ENCODE results near the gene ADAMTS8.

Gene ADAMTS8, protein sequence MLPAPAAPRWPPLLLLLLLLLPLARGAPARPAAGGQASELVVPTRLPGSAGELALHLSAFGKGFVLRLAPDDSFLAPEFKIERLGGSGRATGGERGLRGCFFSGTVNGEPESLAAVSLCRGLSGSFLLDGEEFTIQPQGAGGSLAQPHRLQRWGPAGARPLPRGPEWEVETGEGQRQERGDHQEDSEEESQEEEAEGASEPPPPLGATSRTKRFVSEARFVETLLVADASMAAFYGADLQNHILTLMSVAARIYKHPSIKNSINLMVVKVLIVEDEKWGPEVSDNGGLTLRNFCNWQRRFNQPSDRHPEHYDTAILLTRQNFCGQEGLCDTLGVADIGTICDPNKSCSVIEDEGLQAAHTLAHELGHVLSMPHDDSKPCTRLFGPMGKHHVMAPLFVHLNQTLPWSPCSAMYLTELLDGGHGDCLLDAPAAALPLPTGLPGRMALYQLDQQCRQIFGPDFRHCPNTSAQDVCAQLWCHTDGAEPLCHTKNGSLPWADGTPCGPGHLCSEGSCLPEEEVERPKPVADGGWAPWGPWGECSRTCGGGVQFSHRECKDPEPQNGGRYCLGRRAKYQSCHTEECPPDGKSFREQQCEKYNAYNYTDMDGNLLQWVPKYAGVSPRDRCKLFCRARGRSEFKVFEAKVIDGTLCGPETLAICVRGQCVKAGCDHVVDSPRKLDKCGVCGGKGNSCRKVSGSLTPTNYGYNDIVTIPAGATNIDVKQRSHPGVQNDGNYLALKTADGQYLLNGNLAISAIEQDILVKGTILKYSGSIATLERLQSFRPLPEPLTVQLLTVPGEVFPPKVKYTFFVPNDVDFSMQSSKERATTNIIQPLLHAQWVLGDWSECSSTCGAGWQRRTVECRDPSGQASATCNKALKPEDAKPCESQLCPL

DNA sequence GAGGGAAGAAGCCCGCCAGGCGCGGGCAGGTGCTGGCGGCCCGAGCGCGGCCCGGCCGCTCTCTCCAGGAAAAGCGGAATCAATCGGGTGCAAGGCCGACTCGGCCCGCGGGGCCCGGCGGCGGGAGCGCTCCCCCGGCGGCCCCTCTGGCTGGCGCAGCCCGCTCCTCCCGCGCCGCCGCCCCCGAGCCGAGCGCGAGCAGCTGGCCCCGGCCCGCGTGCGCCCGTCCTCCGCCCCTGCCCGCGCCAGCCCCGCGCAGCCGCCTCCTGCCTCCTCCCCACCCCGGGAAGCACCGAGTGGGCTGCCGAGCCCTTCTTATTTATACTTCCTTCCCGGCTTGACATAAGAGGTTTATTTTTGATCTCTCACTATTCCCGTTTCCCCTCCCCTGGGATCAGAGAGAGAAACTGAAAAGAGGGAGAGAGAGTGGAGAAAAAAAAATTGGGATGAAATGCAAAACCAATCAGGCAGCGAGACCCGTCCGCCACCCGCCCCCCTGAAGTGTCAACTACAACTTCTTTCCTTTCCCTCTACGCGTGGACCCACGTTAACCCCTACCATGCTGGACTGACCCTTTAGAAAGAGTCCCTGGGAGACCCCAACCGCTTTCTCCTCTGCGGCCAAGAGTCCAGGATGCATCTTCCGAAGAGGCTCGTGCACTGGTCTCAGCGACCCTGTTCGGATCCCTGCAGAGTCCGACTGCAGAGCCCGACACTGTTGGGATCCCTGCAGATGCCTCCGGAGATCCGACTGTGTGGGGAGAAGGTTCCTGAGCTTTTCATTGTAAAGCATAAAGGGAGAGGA, at the start of gene ADAMTS8:
TSS of gene ADAMTS8 (minus strand) at position 294 of the 804 bp plus-strand sequence. CDS start 323 bp downstream, outside the sequence.
- Histone ChIP-seq H3K9me3 (ENCODE audit: control insufficient read depth, low read depth, low read length) (no peaks in the 10 kb centered on the region), H3K36me3 (ENCODE audit: control insufficient read depth, low read depth, low read length) (no peaks in the 10 kb centered on the region), H3K27ac (ENCODE audit: low read length) (no peak within 1 kb of the TSS), H3K27me3 (ENCODE audit: control insufficient read depth, insufficient read depth, low read length) (peaks cover 46% of the 10 kb centered on the region), H3K4me3 (ENCODE audit: low read length) (peak within 1 kb of the TSS; percentile 66), H3K4me1 (ENCODE audit: control insufficient read depth, low read depth, low read length) (peaks cover 10% of the 10 kb centered on the region), H3K9ac (ENCODE audit: low read length) (peak within 1 kb of the TSS; percentile 20)

DNA sequence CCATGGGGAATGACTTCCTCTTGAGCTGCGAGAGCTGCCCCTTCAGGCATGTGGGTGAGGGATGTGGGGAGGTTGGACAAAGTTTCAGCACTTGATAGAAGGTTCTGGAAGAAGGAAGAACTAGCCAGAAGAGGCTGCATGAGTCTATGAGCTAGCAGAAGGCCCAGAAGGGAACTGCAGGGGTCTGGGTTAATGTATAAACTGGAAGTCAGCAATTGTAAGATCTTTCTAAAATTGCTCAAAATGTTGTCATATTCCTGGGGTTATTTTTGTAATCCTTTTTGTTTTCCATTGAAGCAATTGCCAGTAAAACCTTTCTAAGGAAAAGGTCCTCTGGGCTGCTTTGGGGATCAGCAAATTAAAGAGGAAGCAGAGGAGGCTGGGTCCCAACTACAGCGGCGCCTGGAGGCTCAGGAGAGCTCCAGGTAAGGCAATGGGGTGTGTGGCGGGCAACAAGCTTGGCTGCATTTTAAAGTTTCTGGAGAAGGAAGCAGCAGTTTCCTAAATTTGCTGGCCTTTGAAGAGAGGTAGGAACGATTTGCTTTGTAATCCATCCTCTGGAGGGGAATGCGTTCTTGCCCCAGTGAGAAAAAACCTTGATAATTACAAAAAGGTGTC, 49.3 kb upstream of the ADAMTS8 start:
- Histone ChIP-seq H3K27me3 (ENCODE audit: control insufficient read depth, insufficient read depth, low read length) (no peaks in the 10 kb centered on the region), H3K9ac (ENCODE audit: low read length) (no peak overlapping the region), H3K4me3 (ENCODE audit: low read length) (no peak overlapping the region), H3K9me3 (ENCODE audit: control insufficient read depth, low read depth, low read length) (no peaks in the 10 kb centered on the region), H3K36me3 (ENCODE audit: control insufficient read depth, low read depth, low read length) (no peaks in the 10 kb centered on the region), H3K4me1 (ENCODE audit: control insufficient read depth, low read depth, low read length) (no peaks in the 10 kb centered on the region), H3K27ac (ENCODE audit: low read length) (no peak overlapping the region)

- no peaks in the 10 kb centered on the region for H3K4me1 ChIP-seq (ENCODE audit: control insufficient read depth, low read depth, low read length)
- no peaks in the 10 kb centered on the region for H3K27me3 ChIP-seq (ENCODE audit: control insufficient read depth, insufficient read depth, low read length)
- H3K9ac ChIP-seq (ENCODE audit: low read length), result no peak overlapping the region
- H3K27ac ChIP-seq (ENCODE audit: low read length), result no peak overlapping the region
- H3K36me3 ChIP-seq (ENCODE audit: control insufficient read depth, low read depth, low read length), result no peaks in the 10 kb centered on the region
- H3K4me3 ChIP-seq (ENCODE audit: low read length), result no peak overlapping the region
- no peaks in the 10 kb centered on the region for H3K9me3 ChIP-seq (ENCODE audit: control insufficient read depth, low read depth, low read length)
Observed at GRCh38 chr11:130476922-130477491, 48.6 kb upstream of the ADAMTS8 start.

DNA sequence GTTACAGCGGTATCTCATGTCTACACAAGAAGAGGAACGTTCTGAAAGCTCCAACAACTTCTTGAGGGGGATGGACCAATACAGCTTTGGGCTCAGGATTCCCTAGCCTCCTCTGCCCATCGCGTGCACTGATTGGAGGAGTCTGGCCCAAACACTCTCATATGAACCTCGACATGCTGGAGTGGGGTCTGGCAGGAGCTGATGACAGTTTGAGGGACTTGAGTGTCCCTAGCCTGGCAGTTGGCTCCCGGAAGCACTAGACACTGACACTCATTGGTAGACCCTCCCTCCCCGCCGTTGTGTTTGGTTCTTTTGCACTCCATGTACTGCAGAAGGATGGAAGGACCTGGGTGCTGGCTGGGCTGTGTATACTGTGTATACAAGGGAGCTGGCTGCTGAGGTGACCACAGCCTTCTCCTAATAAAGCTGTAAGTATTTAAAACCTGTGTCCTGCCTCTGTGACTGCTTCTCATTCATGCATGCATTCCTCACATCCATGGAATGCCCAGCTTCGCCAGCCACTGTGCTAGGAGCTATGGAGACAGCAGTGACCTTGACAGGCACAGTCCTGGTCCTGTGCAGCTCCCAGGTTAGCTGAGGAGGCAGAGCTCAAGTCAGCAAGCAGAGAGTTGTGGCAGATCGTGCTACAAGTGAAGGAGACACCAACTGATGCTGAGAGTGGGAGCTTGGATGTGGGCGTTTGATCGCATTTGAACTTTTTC, 48.0 kb upstream of the ADAMTS8 start:
- Histone ChIP-seq H3K9ac (ENCODE audit: low read length) (no peak overlapping the region), H3K27me3 (ENCODE audit: control insufficient read depth, insufficient read depth, low read length) (no peaks in the 10 kb centered on the region), H3K36me3 (ENCODE audit: control insufficient read depth, low read depth, low read length) (no peaks in the 10 kb centered on the region), H3K27ac (ENCODE audit: low read length) (no peak overlapping the region), H3K4me1 (ENCODE audit: control insufficient read depth, low read depth, low read length) (no peaks in the 10 kb centered on the region), H3K4me3 (ENCODE audit: low read length) (no peak overlapping the region), H3K9me3 (ENCODE audit: control insufficient read depth, low read depth, low read length) (no peaks in the 10 kb centered on the region)

GRCh38 chr11:130475426-130476053, 47.1 kb upstream of the ADAMTS8 start:
- Histone ChIP-seq H3K4me1 (ENCODE audit: control insufficient read depth, low read depth, low read length) (no peaks in the 10 kb centered on the region), H3K36me3 (ENCODE audit: control insufficient read depth, low read depth, low read length) (no peaks in the 10 kb centered on the region), H3K9me3 (ENCODE audit: control insufficient read depth, low read depth, low read length) (no peaks in the 10 kb centered on the region), H3K9ac (ENCODE audit: low read length) (no peak overlapping the region), H3K27me3 (ENCODE audit: control insufficient read depth, insufficient read depth, low read length) (no peaks in the 10 kb centered on the region), H3K4me3 (ENCODE audit: low read length) (no peak overlapping the region), H3K27ac (ENCODE audit: low read length) (no peak overlapping the region)

DNA sequence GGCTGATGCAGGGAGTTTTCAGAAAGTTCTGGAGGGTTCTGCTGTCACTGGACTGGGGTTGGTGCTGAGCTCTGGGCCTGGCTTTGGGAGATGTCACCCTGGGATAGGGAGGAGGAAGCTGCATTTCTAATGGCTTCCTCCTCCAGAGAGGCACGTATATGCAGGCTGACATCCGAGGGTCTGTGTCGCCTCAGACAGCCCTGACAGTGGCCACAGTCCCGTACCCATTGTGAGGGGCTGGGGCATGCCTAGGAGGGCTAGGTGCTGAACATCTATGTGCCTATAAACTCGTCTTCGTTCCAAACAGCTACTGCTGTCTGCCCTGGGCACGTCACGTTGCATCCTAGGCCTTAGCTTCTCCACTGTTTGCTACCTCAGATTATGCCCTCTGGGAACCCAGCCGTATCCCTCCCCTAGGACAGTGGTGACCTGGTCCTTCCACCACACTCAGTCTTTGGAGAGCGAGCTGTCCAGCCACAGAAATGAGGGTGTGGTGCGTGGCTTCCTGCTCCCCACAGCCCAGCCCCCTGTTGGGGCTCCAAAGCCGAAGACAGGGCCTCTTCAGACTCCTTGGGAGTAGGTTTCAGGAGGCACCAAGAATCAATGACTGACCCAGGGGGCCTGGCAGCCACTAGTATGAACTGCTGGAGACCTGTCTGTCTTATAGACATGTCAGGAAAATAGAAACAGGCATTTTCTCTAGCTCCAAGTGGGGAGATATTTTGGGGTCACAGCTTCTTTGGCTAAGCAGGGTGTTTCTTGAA, 46.4 kb upstream of the ADAMTS8 start:
- Histone ChIP-seq H3K4me1 (ENCODE audit: control insufficient read depth, low read depth, low read length) (no peaks in the 10 kb centered on the region), H3K27ac (ENCODE audit: low read length) (no peak overlapping the region), H3K4me3 (ENCODE audit: low read length) (no peak overlapping the region), H3K27me3 (ENCODE audit: control insufficient read depth, insufficient read depth, low read length) (no peaks in the 10 kb centered on the region), H3K9ac (ENCODE audit: low read length) (no peak overlapping the region), H3K9me3 (ENCODE audit: control insufficient read depth, low read depth, low read length) (no peaks in the 10 kb centered on the region), H3K36me3 (ENCODE audit: control insufficient read depth, low read depth, low read length) (no peaks in the 10 kb centered on the region)

DNA sequence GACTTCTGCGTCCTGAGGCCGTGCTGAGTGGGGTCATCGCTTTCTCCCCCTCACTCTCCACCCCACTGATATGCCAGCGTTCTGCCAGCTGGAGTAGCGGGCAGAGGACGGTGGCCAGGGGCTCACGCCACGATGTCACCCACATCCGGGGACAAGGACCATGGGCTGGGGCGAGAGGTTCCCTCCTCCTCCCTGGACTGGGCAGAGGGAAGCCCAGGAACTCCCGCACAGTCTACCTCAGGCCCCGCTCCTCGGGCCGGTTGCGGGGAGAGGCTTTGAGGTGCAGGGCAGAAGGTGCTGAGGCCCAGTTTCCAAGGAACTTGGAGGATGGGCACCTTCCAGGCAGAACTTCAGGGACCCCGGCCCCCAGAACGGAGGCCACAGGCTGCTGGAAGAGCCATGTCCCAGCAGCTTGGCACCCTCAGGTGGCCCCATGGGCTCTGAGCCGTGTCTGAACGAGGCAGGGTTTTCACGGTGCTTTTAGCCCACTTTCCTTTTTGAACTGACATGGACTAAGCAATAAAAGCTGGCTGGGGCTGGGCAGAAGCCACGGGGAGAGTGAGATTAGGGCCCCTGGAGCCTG, 45.5 kb upstream of the ADAMTS8 start:
- H3K27ac ChIP-seq (ENCODE audit: low read length), result no peak overlapping the region

DNA sequence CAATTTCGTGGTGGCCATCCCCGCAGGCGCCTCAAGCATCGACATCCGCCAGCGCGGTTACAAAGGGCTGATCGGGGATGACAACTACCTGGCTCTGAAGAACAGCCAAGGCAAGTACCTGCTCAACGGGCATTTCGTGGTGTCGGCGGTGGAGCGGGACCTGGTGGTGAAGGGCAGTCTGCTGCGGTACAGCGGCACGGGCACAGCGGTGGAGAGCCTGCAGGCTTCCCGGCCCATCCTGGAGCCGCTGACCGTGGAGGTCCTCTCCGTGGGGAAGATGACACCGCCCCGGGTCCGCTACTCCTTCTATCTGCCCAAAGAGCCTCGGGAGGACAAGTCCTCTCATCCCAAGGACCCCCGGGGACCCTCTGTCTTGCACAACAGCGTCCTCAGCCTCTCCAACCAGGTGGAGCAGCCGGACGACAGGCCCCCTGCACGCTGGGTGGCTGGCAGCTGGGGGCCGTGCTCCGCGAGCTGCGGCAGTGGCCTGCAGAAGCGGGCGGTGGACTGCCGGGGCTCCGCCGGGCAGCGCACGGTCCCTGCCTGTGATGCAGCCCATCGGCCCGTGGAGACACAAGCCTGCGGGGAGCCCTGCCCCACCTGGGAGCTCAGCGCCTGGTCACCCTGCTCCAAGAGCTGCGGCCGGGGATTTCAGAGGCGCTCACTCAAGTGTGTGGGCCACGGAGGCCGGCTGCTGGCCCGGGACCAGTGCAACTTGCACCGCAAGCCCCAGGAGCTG, 44.8 kb upstream of the ADAMTS8 start:
- Histone ChIP-seq H3K9me3 (ENCODE audit: control insufficient read depth, low read depth, low read length) (no peaks in the 10 kb centered on the region), H3K9ac (ENCODE audit: low read length) (no peak overlapping the region), H3K27ac (ENCODE audit: low read length) (no peak overlapping the region), H3K27me3 (ENCODE audit: control insufficient read depth, insufficient read depth, low read length) (no peaks in the 10 kb centered on the region), H3K4me1 (ENCODE audit: control insufficient read depth, low read depth, low read length) (no peaks in the 10 kb centered on the region), H3K4me3 (ENCODE audit: low read length) (no peak overlapping the region), H3K36me3 (ENCODE audit: control insufficient read depth, low read depth, low read length) (no peaks in the 10 kb centered on the region)

More for the DNA sequence above, 45.5 kb upstream of the ADAMTS8 start:
- no peaks in the 10 kb centered on the region for H3K9me3 ChIP-seq (ENCODE audit: control insufficient read depth, low read depth, low read length)
- no peaks in the 10 kb centered on the region for H3K4me1 ChIP-seq (ENCODE audit: control insufficient read depth, low read depth, low read length)
- H3K36me3 ChIP-seq (ENCODE audit: control insufficient read depth, low read depth, low read length), result no peaks in the 10 kb centered on the region
- H3K9ac ChIP-seq (ENCODE audit: low read length), result no peak overlapping the region
- H3K27me3 ChIP-seq (ENCODE audit: control insufficient read depth, insufficient read depth, low read length), result no peaks in the 10 kb centered on the region
- no peak overlapping the region for H3K4me3 ChIP-seq (ENCODE audit: low read length)

DNA sequence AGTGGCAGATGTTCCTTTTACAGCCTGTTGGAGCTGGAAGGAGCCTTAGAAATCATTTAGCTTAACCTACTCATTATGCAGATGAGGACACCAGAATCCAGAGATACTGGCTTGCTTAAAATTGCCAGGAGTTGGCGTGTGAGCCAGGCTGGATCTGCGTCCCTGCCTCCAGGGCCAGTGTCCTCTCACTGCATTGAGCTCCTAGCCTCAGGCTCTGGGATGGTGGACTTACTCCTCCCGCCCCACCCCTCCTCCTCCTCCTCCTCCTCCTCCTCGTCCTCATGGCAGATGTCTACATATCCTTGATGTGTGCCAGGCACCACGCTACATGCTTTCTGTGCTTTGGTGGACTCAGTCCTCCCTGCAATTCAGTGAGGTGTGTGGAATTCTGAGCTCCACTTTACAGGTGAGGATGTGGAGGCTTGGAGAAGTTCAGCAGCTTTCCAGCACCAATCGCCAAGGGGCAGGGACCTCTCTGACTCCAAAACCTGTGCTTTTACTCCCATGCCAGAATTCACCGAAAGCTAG, 44.1 kb upstream of the ADAMTS8 start:
- Histone ChIP-seq H3K27ac (ENCODE audit: low read length) (no peak overlapping the region), H3K27me3 (ENCODE audit: control insufficient read depth, insufficient read depth, low read length) (no peaks in the 10 kb centered on the region), H3K36me3 (ENCODE audit: control insufficient read depth, low read depth, low read length) (no peaks in the 10 kb centered on the region), H3K9me3 (ENCODE audit: control insufficient read depth, low read depth, low read length) (no peaks in the 10 kb centered on the region), H3K4me3 (ENCODE audit: low read length) (no peak overlapping the region), H3K9ac (ENCODE audit: low read length) (no peak overlapping the region), H3K4me1 (ENCODE audit: control insufficient read depth, low read depth, low read length) (no peaks in the 10 kb centered on the region)

Data from iPS-18a (cell line).